Activated CD8-positive, alpha-beta memory T cell treated with anti-CD3 and anti-CD28 coated beads, Interleukin-2, amount 10 ng/mL, durations not matched to agents 7 days and 5 days (primary cell): ENCODE results near the gene MAN1B1. TPM values are rescaled to one million over a fixed set of nuclear protein-coding genes. Genes with fewer than 3 reads are reported as not detected.

ENCODE experiments used
- ATAC-seq: fragments of 150-1000 bp; cut with Tn5 transposase; one replicate; pipeline ENCODE4 v1.10.0; 2021; ENCODE audit warnings: moderate library complexity
- CTCF ChIA-PET: fragments of 350-600 bp; sonication (Branson Sonifier 250); formaldehyde crosslinking; loops from one replicate; lab custom pipeline; 2021; ENCODE audit warnings: antibody characterized with exemption; lab: Charles Lee
- DNase-seq: peaks from one replicate; pipeline ENCODE4 v3.0.0-alpha.2; 2020
- H3K27ac Mint-ChIP-seq: one replicate; pipeline ENCODE4 v1.8.0; 2021; ENCODE audit warnings: mild to moderate bottlenecking, mixed read lengths
- H3K27me3 Mint-ChIP-seq: one replicate; pipeline ENCODE4 v1.8.0; 2021; ENCODE audit warnings: mixed read lengths
- H3K36me3 Mint-ChIP-seq: one replicate; pipeline ENCODE4 v1.8.0; 2021; ENCODE audit warnings: mild to moderate bottlenecking, mixed read lengths
- H3K4me1 Mint-ChIP-seq: one replicate; pipeline ENCODE4 v1.8.0; 2021; ENCODE audit warnings: mixed read lengths
- H3K4me3 Mint-ChIP-seq: one replicate; pipeline ENCODE4 v1.8.0; 2021; ENCODE audit warnings: mild to moderate bottlenecking, moderate library complexity, mixed read lengths
- H3K9me3 Mint-ChIP-seq: one replicate; pipeline ENCODE4 v1.8.0; 2022; ENCODE audit warnings: low read depth, mixed read lengths
- total RNA-seq, 2 experiments: library from RNA; stranded (reverse); gene quantifications; one replicate each; pipeline ENCODE4 v1.2.3, GENCODE V29; 2021

The MAN1B1 gene
- total RNA-seq, 2 experiments from 2014 or later: 43.8 to 60.6 TPM

GRCh38 chr9:137138722-137139467 is 52.1 kb downstream of the MAN1B1 start, which contains the start of gene GRIN1:
Gene GRIN1 (plus strand): TSS chr9:137139154. CDS start chr9:137139487, 333 bp downstream.
- peaks cover 4% of the 10 kb centered on the region for H3K4me1 Mint-ChIP-seq
- peaks cover 63% of the 10 kb centered on the region for H3K27me3 Mint-ChIP-seq
- CTCF ChIA-PET: interaction anchor here (0.5 to 2.3 kb wide), 4 partner anchors 10 to 98 kb away, joined by 3 to 8 read pairs (median 4); partner anchors contain the start of gene RNF224
- DNase-seq (no peak), ATAC-seq (peak; percentile 73)
- no peak within 1 kb of the TSS for H3K27ac Mint-ChIP-seq
- no peaks in the 10 kb centered on the region for H3K36me3 Mint-ChIP-seq
- no peak within 1 kb of the TSS for H3K4me3 Mint-ChIP-seq
- H3K9me3 Mint-ChIP-seq: no peaks in the 10 kb centered on the region

- Mint-ChIP-seq H3K36me3 (no peaks in the 10 kb centered on the region), H3K27ac (no peak overlapping the region), H3K27me3 (peaks cover 60% of the 10 kb centered on the region), H3K4me3 (no peak overlapping the region), H3K4me1 (peaks cover 4% of the 10 kb centered on the region), H3K9me3 (no peaks in the 10 kb centered on the region)
- CTCF ChIA-PET: interaction anchor here (1.5 to 1.9 kb wide), 3 partner anchors 9 to 97 kb away, joined by 4 to 5 read pairs (median 4); partner anchors contain the start of gene RNF224
- ATAC-seq (no peak), DNase-seq (no peak)
Measured at GRCh38 chr9:137139468-137140150, 52.8 kb downstream of the MAN1B1 start.

GRCh38 chr9:137140151-137141012 is 53.6 kb downstream of the MAN1B1 start:
- Mint-ChIP-seq H3K4me3 (no peak overlapping the region), H3K9me3 (no peaks in the 10 kb centered on the region), H3K27me3 (peaks cover 57% of the 10 kb centered on the region), H3K4me1 (peaks cover 4% of the 10 kb centered on the region), H3K36me3 (no peaks in the 10 kb centered on the region), H3K27ac (no peak overlapping the region)
- no peak for ATAC-seq
- no peak for DNase-seq
- CTCF ChIA-PET: interaction anchor here (1.5 to 1.6 kb wide), 2 partner anchors 9 to 86 kb away, joined by 4 read pairs; partner anchors contain the start of gene RNF224

GRCh38 chr9:137141050-137141810 is 54.4 kb downstream of the MAN1B1 start:
- no peak for ATAC-seq
- H3K4me3 Mint-ChIP-seq: no peak overlapping the region
- CTCF ChIA-PET: interaction anchor here (1.5 kb wide), 1 partner anchor 10 kb away, joined by 4 read pairs; no protein-coding TSS in a partner anchor
- H3K27me3 Mint-ChIP-seq: peaks cover 53% of the 10 kb centered on the region
- DNase-seq: no peak
- peaks cover 4% of the 10 kb centered on the region for H3K4me1 Mint-ChIP-seq
- no peaks in the 10 kb centered on the region for H3K9me3 Mint-ChIP-seq
- H3K27ac Mint-ChIP-seq: no peak overlapping the region
- H3K36me3 Mint-ChIP-seq: no peaks in the 10 kb centered on the region

- Mint-ChIP-seq H3K36me3 (no peaks in the 10 kb centered on the region), H3K4me3 (no peak overlapping the region), H3K9me3 (no peaks in the 10 kb centered on the region), H3K27ac (no peak overlapping the region), H3K27me3 (peaks cover 43% of the 10 kb centered on the region), H3K4me1 (peaks cover 4% of the 10 kb centered on the region)
- CTCF ChIA-PET: no interaction called here
- DNase-seq: no peak
- no peak for ATAC-seq
Measured at GRCh38 chr9:137141976-137142936, 55.5 kb downstream of the MAN1B1 start.

- DNase-seq: no peak
- Mint-ChIP-seq H3K27ac (no peak overlapping the region), H3K27me3 (peaks cover 32% of the 10 kb centered on the region), H3K4me1 (peaks cover 2% of the 10 kb centered on the region), H3K4me3 (no peak overlapping the region), H3K36me3 (no peaks in the 10 kb centered on the region), H3K9me3 (no peaks in the 10 kb centered on the region)
- CTCF ChIA-PET: no interaction called here
- no peak for ATAC-seq
Measured at GRCh38 chr9:137143459-137143858, 56.7 kb downstream of the MAN1B1 start.

GRCh38 chr9:137145731-137146526 is 59.1 kb downstream of the MAN1B1 start:
- ATAC-seq (no peak), DNase-seq (no peak)
- CTCF ChIA-PET: interaction anchor here (1.0 kb wide), 1 partner anchor 12 kb away, joined by 3 read pairs; no protein-coding TSS in a partner anchor
- H3K4me1 Mint-ChIP-seq: no peaks in the 10 kb centered on the region
- peaks cover 13% of the 10 kb centered on the region for H3K27me3 Mint-ChIP-seq
- H3K4me3 Mint-ChIP-seq: no peak overlapping the region
- no peaks in the 10 kb centered on the region for H3K36me3 Mint-ChIP-seq
- no peak overlapping the region for H3K27ac Mint-ChIP-seq
- H3K9me3 Mint-ChIP-seq: no peaks in the 10 kb centered on the region

GRCh38 chr9:137146527-137146918 is 59.7 kb downstream of the MAN1B1 start:
- H3K4me1 Mint-ChIP-seq: no peaks in the 10 kb centered on the region
- H3K27me3 Mint-ChIP-seq: peaks cover 7% of the 10 kb centered on the region
- no peaks in the 10 kb centered on the region for H3K36me3 Mint-ChIP-seq
- H3K9me3 Mint-ChIP-seq: no peaks in the 10 kb centered on the region
- H3K27ac Mint-ChIP-seq: no peak overlapping the region
- no peak overlapping the region for H3K4me3 Mint-ChIP-seq
- CTCF ChIA-PET: interaction anchor here (1.0 kb wide), 1 partner anchor 11 kb away, joined by 3 read pairs; no protein-coding TSS in a partner anchor
- DNase-seq (no peak), ATAC-seq (no peak)

GRCh38 chr9:137147091-137147792 is 60.5 kb downstream of the MAN1B1 start:
- Mint-ChIP-seq H3K9me3 (no peaks in the 10 kb centered on the region), H3K4me1 (no peaks in the 10 kb centered on the region), H3K27ac (no peak overlapping the region), H3K36me3 (no peaks in the 10 kb centered on the region), H3K4me3 (no peak overlapping the region), H3K27me3 (peaks cover 3% of the 10 kb centered on the region)
- DNase-seq (no peak), ATAC-seq (no peak)
- CTCF ChIA-PET: no interaction called here

GRCh38 chr9:137147793-137148160 is 61.0 kb downstream of the MAN1B1 start:
- ATAC-seq: no peak
- Mint-ChIP-seq H3K27ac (no peak overlapping the region), H3K4me3 (no peak overlapping the region), H3K36me3 (no peaks in the 10 kb centered on the region), H3K4me1 (no peaks in the 10 kb centered on the region), H3K9me3 (no peaks in the 10 kb centered on the region), H3K27me3 (no peaks in the 10 kb centered on the region)
- no peak for DNase-seq
- CTCF ChIA-PET: no interaction called here

- H3K27me3 Mint-ChIP-seq: no peaks in the 10 kb centered on the region
- no peak overlapping the region for H3K4me3 Mint-ChIP-seq
- H3K27ac Mint-ChIP-seq: no peak overlapping the region
- CTCF ChIA-PET: no interaction called here
- no peaks in the 10 kb centered on the region for H3K36me3 Mint-ChIP-seq
- ATAC-seq (no peak), DNase-seq (no peak)
- no peaks in the 10 kb centered on the region for H3K4me1 Mint-ChIP-seq
- H3K9me3 Mint-ChIP-seq: no peaks in the 10 kb centered on the region
Measured at GRCh38 chr9:137148242-137148641, 61.5 kb downstream of the MAN1B1 start.
